DMS 273 (cell line): Measurements from ENCODE around the gene TLR8.
"Not testable (repeated sequence)": the region's sequence is repeated elsewhere in the genome, so short reads cannot be mapped to it uniquely, and the experiment has no call there.

ENCODE experiments used
- DNase-seq: peaks from one replicate; lab custom pipeline; 2025; ENCODE audit not compliant: unreplicated experiment; lab: John Stamatoyannopoulos, UW

The TLR8 gene

DNA sequence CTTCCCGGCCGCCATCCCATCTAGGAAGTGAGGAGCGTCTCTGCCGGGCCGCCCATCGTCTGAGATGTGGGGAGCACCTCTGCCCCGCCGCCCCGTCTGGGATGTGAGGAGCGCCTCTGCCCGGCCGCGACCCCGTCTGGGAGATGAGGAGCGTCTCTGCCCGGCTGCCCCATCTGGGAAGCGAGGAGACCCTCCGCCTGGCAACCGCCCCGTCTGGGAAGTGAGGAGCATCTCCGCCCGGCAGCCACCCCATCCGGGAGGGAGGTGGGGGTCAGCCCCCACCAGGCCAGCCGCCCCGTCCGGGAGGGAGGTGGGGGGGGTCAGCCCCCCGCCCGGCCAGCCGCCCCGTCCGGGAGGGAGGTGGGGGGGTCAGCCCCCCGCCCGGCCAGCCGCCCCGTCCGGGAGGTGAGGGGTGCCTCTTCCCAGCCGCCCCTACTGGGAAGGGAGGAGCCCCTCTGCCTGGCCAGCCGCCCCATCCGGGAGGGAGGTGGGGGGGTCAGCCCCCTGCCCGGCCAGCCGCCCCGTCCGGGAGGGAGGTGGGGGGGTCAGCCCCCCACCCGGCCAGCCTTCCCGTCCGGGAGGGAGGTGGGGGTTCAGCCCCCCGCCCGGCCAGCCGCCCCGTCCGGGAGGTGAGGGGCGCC is 56.9 kb downstream of the TLR8 start:
- not testable (repeated sequence) for DNase-seq

DNA sequence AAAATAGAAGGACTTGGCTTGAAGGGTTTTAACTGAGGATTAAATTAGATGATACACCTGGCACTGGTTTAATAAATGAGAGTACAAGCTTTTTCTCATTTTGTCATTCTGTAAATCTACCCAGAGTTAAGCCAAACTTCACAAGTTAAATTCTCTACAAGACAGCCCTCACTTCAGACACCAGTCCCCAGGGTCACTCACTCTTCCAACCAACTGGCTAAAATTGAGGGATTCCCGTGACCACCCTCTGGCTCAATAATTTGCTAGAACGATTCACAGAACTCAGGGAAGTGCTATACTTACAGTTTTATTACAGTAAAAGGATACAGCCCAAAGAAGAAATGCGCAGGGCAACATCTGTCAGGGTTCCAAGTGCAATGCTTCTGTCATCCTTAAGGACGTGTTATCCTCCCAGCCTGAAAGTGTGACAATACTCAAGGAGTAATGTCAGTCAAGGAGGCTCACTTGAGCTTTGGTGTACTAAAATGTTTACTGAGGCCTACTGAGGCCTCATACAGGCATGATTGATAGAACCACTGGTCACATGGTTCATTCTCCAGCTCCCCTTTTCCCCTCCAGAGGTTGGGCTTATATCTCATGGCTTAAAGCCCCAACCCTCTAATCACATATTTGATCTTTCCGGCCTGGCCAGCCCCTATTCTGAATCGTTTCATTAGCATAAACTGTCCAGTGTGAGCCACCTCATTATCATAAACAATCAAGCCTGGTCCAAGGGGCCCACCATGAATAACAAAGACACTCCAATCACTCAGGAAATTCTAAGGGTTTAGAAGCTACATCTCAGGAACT is 58.9 kb downstream of the TLR8 start:
- DNase-seq = peak; percentile 31

DNA sequence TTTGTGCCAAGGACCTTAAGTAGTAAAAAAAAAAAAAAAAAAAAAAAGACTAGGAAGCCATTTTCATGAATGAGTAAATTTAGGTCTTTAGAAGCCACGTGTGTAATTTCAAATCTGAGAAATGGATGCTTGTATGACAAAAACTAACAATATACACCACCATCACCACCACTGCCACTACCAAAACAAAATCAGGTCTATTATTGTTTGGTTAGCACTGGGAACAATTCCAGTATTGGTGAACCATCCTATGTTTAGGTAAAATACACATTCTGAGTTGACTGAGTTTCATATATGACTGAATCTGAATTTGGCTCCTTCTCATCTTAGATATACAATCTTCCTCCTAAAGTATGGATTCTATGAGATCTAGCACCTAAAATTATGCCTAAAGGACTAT is 59.7 kb downstream of the TLR8 start:
- DNase-seq = no peak

DNA sequence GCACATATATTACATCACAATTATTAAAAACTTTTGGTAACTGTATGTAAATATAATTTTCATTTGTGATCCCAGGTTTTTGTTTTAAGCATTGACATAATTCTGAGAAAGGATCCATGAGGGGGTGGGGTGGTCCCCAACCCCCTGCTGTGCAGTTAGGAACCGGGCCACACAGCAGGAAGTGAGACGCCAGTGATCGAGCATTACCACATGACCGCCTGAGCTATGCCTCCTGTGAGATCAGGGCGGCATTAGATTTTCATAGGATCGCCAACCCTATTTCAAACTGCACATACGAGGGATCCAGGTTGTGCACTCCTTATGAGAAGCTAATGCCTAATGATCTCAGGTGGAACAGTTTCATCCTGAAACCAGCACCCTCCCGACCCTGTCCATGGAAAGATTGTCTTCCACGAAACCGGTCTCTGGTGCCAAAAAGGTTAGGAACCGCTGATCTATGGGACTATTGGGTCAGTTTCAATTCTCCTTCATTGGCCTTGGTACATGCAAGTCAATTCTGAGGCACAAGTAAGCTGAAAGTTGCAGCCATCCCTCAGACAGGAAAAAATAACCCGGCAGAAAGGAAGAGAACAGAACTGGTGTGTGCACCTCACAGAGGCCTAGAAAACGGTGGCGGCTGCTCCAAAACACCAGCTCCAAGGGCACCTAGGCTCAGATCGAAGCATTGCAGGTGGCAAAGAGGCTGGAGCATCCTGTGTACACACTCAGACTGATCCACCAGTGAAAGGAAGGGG is 61.5 kb downstream of the TLR8 start:
- DNase-seq = no peak

DNA sequence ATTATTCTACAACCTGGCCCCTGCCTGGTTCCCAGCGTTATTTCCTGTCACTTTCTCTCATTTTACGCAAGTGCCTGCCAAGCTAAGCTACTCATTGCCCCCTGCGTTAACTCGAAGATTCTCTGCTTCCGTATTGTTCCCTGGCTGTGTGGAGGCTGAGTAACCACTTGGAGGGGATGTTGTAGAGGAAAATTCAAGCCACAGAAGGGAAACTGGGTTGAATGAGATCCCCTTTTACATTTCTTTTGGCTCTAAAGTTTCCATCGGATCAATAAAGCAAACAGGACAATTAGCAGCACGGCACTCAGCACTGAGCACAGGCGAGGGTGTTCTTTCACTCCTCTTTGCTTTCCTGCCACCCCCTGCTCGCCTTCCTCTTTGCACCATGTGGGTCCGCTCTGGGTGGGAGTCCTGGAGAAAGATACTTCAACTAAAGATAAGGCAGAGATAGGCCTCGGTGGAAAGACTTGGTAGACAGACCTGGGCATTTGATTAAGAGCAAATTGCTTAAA is 64.3 kb downstream of the TLR8 start:
- peak; percentile 58 for DNase-seq

DNA sequence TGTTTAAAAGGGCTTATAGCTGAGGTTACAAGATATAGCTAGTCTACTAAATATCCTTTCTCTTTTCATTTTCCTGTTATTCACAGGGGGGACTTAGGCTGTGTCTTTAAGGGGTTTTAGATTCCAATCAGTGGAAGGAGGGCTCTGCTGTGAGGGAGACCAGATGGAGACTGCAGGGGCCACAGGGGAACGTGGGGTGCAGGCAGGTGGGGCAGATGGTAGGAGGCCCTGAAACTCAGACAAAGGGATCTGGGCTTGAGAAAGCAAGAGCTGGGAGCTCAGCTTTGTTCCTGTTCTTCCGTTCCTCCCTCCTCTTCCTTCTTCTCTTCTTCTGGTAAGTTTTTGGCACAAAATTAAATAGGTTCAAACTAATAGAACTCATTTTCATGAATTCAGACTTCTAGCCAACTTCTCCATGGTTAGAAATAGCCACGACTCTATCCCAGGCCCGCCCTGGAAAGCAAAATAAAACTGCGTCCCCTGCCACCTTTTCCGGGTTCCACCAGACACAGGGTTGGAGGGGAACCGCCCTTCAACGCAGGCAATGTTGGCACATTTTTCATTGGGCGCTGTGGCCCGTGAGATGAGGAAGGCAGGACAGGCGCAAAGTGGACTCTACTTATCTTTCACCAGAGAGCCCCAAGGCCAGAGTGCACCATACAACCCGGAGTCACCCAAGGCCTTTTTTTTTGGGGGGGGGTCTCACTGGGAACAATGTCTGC is 65.0 kb downstream of the TLR8 start:
- peak; percentile 14 for DNase-seq

DNA sequence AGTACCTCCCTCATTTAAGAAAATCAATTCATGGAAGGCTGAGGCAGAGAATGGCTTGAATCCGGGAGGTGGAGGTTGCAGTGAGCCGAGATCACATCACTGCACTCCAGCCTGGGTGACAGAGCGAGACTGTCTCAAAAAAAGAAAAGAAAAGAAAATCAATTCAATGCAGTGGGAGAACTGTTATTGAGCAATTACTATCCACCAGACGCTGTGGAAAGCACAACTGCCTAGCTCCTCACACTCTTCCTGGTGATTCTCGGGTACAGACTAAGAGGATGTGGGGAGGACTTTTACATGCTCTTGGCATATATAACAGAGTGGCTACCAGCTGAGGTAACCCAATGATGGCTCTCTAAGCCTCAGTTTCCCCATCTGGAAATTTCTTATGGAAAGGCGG is 65.8 kb downstream of the TLR8 start:
- DNase-seq = no peak
